GM19468 (cell line): Measurements from ENCODE around the gene AQP1.
A peak's percentile ranks its signal among the peaks of the same experiment; 100 is the strongest.

Experiments used
- ATAC-seq: cut with Tn5 transposase; IDR thresholded peaks from one replicate; pipeline ENCODE4 v1.9.1; 2021; ENCODE audit warnings: mild to moderate bottlenecking, moderate library complexity, moderate number of reproducible peaks; ENCODE audit not compliant: unreplicated experiment; ENCODE audit errors: extremely low read depth

AQP1 gene

GRCh38 chr7:30969604-30969970 lies 57.9 kb downstream of the AQP1 start:
- ATAC-seq: no peak

- no peak for ATAC-seq
These were observed 58.4 kb downstream of the AQP1 start for GRCh38 chr7:30970074-30970473.

- ATAC-seq: no peak
These were observed 59.0 kb downstream of the AQP1 start for GRCh38 chr7:30970594-30971094.

- no peak for ATAC-seq
These were observed 59.8 kb downstream of the AQP1 start for GRCh38 chr7:30971440-30971839.

- ATAC-seq: no peak
These were observed 60.3 kb downstream of the AQP1 start for GRCh38 chr7:30971840-30972563.

GRCh38 chr7:30973292-30973691 lies 61.6 kb downstream of the AQP1 start:
- ATAC-seq: no peak

GRCh38 chr7:30973791-30974604 lies 62.3 kb downstream of the AQP1 start:
- no peak for ATAC-seq

- peak; percentile 90 for ATAC-seq
These were observed 63.1 kb downstream of the AQP1 start for GRCh38 chr7:30974605-30975255.
